GM12874 (cell line): ENCODE data around the gene RBM42.

Experiments
- CTCF ChIP-seq: IDR thresholded peaks from 2 replicates; pipeline ENCODE4 v1.5.1; 2011; ENCODE audit warnings: low read depth, mild to moderate bottlenecking, control low read depth, low read length, moderate library complexity; ENCODE audit not compliant: insufficient read depth

The RBM42 gene

GRCh38 chr19:35644987-35645679 lies 16.3 kb downstream of the RBM42 start:
- no peak for TF ChIP-seq CTCF

GRCh38 chr19:35645680-35646511 lies 17.1 kb downstream of the RBM42 start:
- no peak for TF ChIP-seq CTCF

GRCh38 chr19:35648017-35648961 lies 19.5 kb downstream of the RBM42 start, which contains the start of gene COX6B1:
Gene COX6B1 (plus strand): TSS chr19:35648323. CDS start chr19:35651244, 2,921 bp downstream.
- TF ChIP-seq CTCF: no peak

GRCh38 chr19:35650581-35650980 lies 21.7 kb downstream of the RBM42 start:
- TF ChIP-seq CTCF: no peak

GRCh38 chr19:35655600-35655999 lies 26.8 kb downstream of the RBM42 start:
- TF ChIP-seq CTCF: no peak

GRCh38 chr19:35656700-35657099 lies 27.9 kb downstream of the RBM42 start:
- no peak for TF ChIP-seq CTCF
